ENCODE data around the gene TEAD1.

Gene TEAD1

GRCh38 chr11:12667646-12668045 is 6.6 kb upstream of the TEAD1 start:
- no peak for DNase-seq

DNA sequence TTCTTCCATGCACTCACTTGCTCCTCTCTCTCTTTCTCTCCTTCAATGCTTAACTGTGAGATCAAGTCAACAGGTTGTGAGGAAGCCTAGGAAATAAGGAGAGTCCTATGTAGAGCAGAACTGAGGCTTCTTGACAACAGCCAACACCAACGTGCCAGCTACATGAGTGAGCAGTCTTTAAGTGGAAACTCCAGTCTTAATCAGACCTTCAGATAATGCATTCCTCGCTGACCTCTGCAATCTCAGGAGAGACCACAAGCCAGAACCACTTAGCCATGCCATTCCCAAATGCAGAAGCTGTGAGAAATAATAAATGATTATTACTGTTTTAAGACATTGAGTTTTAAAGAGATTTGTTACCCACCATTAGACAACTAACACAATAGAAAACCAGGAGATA is 6.1 kb upstream of the TEAD1 start:
- no peak for DNase-seq

DNA sequence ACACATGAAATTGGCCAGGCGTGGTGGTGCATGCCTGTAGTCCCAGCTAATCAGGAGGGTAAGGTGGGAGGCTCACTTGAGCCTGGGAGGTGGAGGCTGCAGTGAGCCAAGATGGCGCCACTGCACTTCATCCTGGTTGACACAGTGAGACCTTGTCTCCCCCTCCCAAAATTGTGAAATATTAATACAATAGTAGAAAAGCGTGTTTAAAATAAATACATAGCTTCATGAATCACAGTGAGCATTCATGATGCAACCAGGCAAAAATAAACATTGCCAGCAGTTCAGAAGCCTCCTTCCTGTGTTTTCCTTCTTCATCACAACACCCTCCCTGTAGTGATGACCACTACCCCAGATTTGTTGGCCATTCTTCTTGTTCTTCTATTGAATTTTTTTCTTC is 4.3 kb upstream of the TEAD1 start:
- DNase-seq: no peak

DNA sequence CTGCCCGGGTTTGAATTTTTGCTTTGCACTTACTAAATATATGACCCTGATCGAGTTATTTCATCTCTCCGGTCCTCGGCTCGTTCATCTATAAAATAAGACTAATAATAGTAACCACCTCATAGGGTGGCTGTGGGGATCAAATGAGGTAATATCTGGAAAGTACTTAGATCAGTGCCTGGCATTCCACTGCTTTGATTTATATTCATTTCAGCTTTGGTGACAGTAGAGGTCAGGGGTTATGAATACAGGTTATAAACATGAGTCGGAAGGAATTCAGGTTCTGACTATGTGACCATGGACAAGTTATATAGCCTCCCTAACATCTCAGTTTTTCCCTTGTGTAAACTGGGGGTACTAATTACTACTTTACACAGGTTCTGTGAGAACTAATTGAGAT is 2.9 kb upstream of the TEAD1 start:
- DNase-seq: no peak

- DNase-seq: no peak
Measured at GRCh38 chr11:12673601-12673923, 659 bp upstream of the TEAD1 start.

GRCh38 chr11:12674571-12674935 is 332 bp downstream of the TEAD1 start:
- no peak for DNase-seq

- DNase-seq: no peak
Measured at GRCh38 chr11:12674936-12675696, 895 bp downstream of the TEAD1 start.

- no peak for DNase-seq
Measured at GRCh38 chr11:12675951-12676711, 1.9 kb downstream of the TEAD1 start.

DNA sequence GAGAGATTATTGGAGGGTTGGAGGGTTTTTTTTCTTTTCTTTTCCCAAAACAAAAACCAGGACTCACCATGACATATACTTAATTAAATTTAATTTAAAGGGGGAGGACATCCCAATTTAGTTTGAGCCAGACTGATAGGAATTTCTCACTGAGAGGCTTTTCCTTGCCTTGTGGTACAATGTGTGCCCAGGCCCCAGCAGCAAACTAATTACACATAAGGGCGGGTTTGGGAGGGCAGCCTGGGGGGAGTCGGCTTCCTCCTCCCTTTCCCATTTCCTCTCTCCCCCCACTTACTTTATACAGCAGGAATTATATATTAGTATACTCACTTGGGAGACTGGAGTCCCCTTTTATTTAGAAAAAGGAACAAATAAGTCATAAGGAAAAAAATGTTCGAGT is 2.9 kb downstream of the TEAD1 start:
- no peak for DNase-seq

GRCh38 chr11:12678092-12678491 is 3.9 kb downstream of the TEAD1 start:
- DNase-seq: no peak

GRCh38 chr11:12678991-12679390 is 4.8 kb downstream of the TEAD1 start:
- no peak for DNase-seq

- DNase-seq: no peak
Measured at GRCh38 chr11:12679471-12679870, 5.2 kb downstream of the TEAD1 start.

- DNase-seq: no peak
Measured at GRCh38 chr11:12680246-12680939, 6.2 kb downstream of the TEAD1 start.

DNA sequence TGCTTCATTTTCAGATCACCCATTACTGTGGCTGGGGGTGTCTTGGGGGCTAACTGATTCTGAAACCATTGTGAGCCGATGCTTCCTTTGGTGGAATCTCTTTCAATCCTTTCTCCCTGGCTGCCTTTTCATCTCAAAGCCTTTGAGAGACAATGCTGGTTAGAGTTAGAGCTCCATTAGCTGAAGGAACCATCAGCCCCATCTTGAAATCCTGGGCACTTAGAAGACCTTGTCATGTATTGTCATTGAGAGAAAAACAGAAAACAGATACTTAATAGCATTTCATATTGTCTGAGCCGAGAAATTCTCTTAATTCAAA is 6.7 kb downstream of the TEAD1 start:
- DNase-seq: no peak

DNA sequence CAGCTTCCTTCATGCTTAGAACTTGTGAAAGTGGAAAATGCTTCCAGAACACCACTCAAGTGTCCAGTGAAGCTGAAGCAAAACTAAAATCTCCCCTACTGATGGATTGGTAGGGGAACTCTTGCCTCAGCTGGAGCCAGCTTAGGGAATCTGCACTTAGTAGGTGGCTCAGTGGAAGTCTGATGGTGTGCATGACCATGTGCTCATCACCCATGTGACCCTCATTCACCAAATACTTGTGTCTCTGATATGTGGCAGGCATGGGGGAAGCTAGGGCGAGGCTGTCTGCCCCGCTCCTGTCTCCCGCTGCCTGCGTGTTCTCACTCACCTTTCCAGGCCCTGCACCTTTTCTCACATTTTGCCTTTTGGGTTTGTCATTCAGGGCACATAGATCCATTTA is 7.2 kb downstream of the TEAD1 start:
- no peak for DNase-seq

GRCh38 chr11:12682288-12682687 is 8.1 kb downstream of the TEAD1 start:
- no peak for DNase-seq

DNA sequence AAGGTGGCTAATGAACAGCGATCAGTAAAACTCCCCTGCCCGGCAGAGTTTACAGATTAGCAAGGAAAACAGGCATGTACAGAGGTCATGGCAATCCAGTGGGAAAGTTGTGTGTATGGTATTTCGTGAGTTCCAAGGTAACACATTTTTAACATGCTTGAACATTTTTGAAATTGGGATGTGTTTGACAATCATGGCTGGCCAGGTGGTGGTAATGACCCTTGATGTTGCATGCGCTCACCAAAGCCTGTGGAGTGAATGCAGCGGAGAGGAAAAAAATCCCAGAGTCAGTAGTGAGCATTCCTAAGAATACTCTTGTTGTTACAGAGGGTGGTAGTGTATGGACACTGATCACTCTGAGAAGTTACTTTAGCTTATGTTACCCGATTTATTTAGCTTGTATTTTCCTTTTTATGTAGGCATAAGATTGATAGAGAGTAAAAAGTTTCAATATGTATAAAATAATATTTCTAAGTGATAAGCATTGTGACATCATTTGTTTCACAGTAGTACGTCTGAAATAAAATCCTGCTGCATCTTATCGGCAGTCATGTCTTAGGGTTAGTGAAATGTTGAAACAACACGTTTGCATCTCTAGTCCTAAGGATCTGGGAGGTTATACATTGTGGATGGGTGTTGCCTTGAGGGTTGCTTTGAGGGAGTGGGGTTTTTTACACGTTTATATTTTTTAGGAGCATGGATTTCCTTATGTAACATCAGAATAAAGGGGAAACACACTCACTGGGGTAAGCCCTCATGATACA is 8.7 kb downstream of the TEAD1 start:
- no peak for DNase-seq

GRCh38 chr11:12683874-12684273 is 9.7 kb downstream of the TEAD1 start:
- no peak for DNase-seq

DNA sequence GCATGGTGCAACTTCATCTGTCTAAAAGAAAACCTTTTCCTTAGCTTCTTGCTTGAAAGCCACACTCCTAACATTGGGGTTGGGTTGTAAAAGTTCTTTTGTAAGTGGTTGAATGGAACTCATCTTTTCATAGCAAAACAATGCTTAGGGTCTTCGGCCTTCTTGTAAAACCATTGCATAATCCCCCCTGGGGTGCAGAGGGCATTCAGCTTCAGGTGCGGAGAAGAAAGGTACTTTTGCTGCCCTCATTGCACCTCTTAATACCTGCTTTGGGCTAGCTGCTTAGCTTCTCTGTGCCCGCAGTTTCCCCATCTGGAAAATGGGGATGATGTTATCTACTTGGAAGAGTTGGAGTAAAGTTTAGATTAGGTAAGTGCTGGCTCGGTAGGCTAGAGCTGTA is 10.1 kb downstream of the TEAD1 start:
- DNase-seq: no peak

GRCh38 chr11:12684816-12685215 is 10.6 kb downstream of the TEAD1 start:
- no peak for DNase-seq

DNA sequence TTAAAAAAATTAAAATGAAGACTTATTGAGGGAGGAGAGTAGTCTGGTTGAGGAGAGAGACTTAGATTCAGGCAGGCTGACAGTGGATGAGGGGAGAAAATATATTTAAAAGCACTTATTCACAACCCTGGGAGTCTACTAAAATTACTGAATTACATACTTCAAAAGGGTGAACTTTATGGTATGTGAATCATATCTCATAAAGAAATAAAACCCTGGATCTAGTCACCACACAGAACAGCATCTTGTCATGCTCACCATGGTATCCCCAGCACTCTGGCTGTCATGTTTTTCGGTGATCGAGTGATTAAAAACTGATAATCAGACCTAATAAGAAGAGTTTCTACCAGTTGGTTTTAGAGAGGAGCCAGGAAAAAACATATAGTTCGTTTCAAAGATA is 11.0 kb downstream of the TEAD1 start:
- no peak for DNase-seq

- no peak for DNase-seq
Measured at GRCh38 chr11:12686246-12687060, 12.2 kb downstream of the TEAD1 start.

GRCh38 chr11:12687216-12687623 is 13.0 kb downstream of the TEAD1 start:
- no peak for DNase-seq

Measured in stimulated activated CD4-positive, alpha-beta T cell treated with anti-CD3 and anti-CD28 coated beads, Interleukin-4, amount 100 ng/mL, for 24 hours (primary cell).